Psoas muscle (tissue), 8 donors: ENCODE measurements around the gene TOX4. TPM values are rescaled to one million over a fixed set of nuclear protein-coding genes. Genes with fewer than 3 reads are reported as not detected.

ENCODE experiments used
- ATAC-seq, 4 donors: fragments of 200-7000 bp; cut with Tn5 transposase; one replicate each; pipeline ENCODE4 v1.9.1; 2020; ENCODE audit warnings: moderate library complexity in 3 of 4, mild to moderate bottlenecking in 2 of 4
- DNase-seq, 2 donors: peaks; one replicate each; pipeline ENCODE4 v3.0.0-alpha.2; 2020
- H3K27ac ChIP-seq: fragments of 200-600 bp; one replicate; pipeline ENCODE4 v1.8.0; 2022
- H3K27me3 ChIP-seq, 3 donors: fragments of 200-600 bp in 1 of 3; one replicate each; pipeline versions ENCODE4 v1.6.1 to v1.8.0; 2013 to 2022; ENCODE audit warnings: low read length in 2 of 3, mild to moderate bottlenecking in 2 of 3, moderate library complexity in 1 of 3; ENCODE audit not compliant: insufficient read depth in 3 of 3
- H3K36me3 ChIP-seq, 2 donors: fragments of 200-600 bp in 1 of 2; one replicate each; pipeline versions ENCODE4 v1.6.1 to v1.8.0; 2013 to 2022; ENCODE audit warnings: low read depth in 1 of 2, mild to moderate bottlenecking in 1 of 2, moderate library complexity in 1 of 2; ENCODE audit not compliant: insufficient read depth in 1 of 2
- H3K4me1 ChIP-seq: fragments of 200-600 bp; one replicate; pipeline ENCODE4 v1.8.0; 2022
- H3K4me3 ChIP-seq: fragments of 200-600 bp; one replicate; pipeline ENCODE4 v1.8.0; 2022; ENCODE audit warnings: mild to moderate bottlenecking
- H3K9me3 ChIP-seq: fragments of 200-600 bp; one replicate; pipeline ENCODE4 v1.8.0; 2022
- WGBS, 3 donors: extraction: QIAGEN DNeasy Blood & Tissue Kit; methylation state at CpG; one replicate each; pipeline versions ENCODE4 v1.1.6 to v1.1.7; 2013; 5-methylcytosine and 5-hydroxymethylcytosine counted together
- intact Hi-C, 2 donors: fragments of 100-400 bp; cut with DNase I; formaldehyde crosslinking; loops; one replicate each; pipeline versions ENCODE4 v1.11.0 to v1.14.2; 2022
- polyA plus RNA-seq, 3 donors: library from polyadenylated mRNA; stranded (reverse); fragments of 200-250 nt; gene quantifications; one replicate each; pipeline ENCODE4 v1.2.3, GENCODE V29; 2013
- total RNA-seq, 4 donors: library from RNA; stranded (reverse); fragmentation: NEBNext Ultra II Directional in 2 of 4; extraction: Animal tissue kit (Norgen Biotek cat#: 25700) in 2 of 4; gene quantifications; one replicate each; pipeline versions ENCODE4 v1.2.1 to v1.2.4, GENCODE V29; 2021 to 2023
- TF ChIP-seq, protein P1 (sequence below): fragments of 200-600 bp; IDR thresholded peaks from one replicate; pipeline ENCODE4 v1.8.0; 2022; ENCODE audit warnings: antibody characterized with exemption
- donor health status: healthy with polysubstance abuse.
- donor health status: DM: no; HTN: no; CAD: no; lungs with moderate emphysema.
- donor health status: Bipolar disorder and iron deficiency.
- donor health status: healthy.
- donor health status: DM: yes; HTN: yes; CAD: no.
- donor health status: DM: no; HTN: no; CAD: no.
- donor health status: DM: no; HTN: no; CAD: no.
- donor health status: DM: yes; HTN: yes; CAD: no.

TOX4 gene
- total and polyA plus RNA-seq, 7 donors: 37.0 to 146 (median 98.8) TPM

DNA sequence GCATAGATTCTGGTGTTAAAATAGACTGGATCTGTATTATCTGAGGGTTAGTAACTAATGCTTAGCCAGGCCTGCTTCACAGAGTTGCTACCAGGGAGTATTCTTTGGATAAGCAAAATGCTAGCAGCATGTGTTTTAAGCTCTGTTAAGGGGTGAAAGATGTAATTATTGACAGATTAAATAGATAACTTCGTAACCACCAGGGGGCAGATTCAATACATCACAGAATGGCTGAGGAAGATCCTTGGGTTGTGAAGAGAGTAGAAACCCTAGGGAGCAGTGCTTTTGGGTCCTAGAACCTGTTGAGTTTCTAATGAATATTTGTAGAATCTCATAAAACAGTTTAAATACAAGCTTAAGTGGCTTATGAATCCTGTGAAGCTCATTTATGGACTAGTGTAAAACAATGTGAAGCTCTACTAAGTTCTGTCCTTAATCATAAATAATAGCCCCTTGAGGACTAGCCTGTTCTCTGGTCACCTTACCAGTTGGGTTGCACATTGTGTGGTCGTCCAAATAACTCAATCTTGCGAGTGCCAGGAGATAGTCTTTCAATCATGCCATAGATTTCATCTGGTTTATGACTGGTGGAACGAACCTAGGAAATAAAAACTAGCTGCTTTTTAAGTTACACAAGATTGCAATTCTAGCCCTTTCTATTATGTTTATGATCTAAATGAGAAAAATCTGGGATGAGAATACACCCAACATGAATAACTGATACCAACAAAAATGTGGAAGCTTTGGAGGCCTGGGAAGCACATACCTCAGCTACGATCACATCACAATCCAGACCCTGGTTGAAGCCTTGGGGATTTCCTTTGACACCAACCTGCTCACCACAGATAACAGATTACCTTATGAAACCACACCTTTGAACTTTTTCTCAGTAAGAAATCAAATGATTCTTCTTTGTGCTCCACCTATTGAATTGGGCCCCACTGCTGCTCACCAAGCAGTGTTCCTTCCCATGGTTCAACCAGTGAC lies 21.8 kb downstream of the TOX4 start:
- Histone ChIP-seq H3K27ac (no peak overlapping the region), H3K4me1 (no peaks in the 10 kb centered on the region), H3K27me3 (no peaks in the 10 kb centered on the region), H3K36me3 (peaks cover 33 to 100% of the 10 kb centered on the region in 2 donors), H3K9me3 (no peaks in the 10 kb centered on the region), H3K4me3 (no peak overlapping the region)
- intact Hi-C loops: loop anchor here in 1 of 2 donors (5.0 kb wide), 1 partner anchor 58 kb away; no protein-coding TSS in a partner anchor
- WGBS, 3 donors: 49 to 65% (median 61%) methylated on average over 5 of the region's 5 CpGs
- TF ChIP-seq, protein P1, sequence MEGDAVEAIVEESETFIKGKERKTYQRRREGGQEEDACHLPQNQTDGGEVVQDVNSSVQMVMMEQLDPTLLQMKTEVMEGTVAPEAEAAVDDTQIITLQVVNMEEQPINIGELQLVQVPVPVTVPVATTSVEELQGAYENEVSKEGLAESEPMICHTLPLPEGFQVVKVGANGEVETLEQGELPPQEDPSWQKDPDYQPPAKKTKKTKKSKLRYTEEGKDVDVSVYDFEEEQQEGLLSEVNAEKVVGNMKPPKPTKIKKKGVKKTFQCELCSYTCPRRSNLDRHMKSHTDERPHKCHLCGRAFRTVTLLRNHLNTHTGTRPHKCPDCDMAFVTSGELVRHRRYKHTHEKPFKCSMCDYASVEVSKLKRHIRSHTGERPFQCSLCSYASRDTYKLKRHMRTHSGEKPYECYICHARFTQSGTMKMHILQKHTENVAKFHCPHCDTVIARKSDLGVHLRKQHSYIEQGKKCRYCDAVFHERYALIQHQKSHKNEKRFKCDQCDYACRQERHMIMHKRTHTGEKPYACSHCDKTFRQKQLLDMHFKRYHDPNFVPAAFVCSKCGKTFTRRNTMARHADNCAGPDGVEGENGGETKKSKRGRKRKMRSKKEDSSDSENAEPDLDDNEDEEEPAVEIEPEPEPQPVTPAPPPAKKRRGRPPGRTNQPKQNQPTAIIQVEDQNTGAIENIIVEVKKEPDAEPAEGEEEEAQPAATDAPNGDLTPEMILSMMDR: peak; percentile 44
- ATAC-seq (peak in 1 of 4 donors; percentile 45), DNase-seq (no peak)

DNA sequence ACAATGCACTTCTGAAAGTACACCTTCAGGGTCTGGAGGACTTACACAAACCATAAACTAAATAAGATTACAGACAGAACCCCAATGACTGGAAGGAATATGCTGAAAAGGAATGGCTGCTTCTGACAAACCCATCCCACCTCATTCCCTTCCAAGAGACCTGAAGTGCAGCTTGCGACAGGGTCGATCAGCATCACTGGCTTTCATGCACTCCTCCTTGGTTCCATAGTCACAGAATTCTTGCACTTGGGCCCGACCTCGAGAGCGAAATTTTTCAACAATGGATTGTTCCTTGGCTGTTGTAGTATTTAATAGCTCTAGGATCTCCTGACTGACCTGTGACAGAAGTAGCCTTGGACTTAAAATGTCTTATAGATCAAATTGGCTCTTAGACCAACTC lies 24.6 kb downstream of the TOX4 start:
- H3K4me3 ChIP-seq: no peak overlapping the region
- peaks cover 24 to 75% of the 10 kb centered on the region in 2 donors for H3K36me3 ChIP-seq
- no peaks in the 10 kb centered on the region for H3K4me1 ChIP-seq
- 89 to 93% (median 90%) methylated on average over 5 of the region's 5 CpGs for WGBS, 3 donors
- TF ChIP-seq, protein P1: no peak
- DNase-seq: no peak
- intact Hi-C loops: no loop called here
- H3K27me3 ChIP-seq: no peaks in the 10 kb centered on the region
- ATAC-seq: no peak
- no peak overlapping the region for H3K27ac ChIP-seq
- H3K9me3 ChIP-seq: no peaks in the 10 kb centered on the region

DNA sequence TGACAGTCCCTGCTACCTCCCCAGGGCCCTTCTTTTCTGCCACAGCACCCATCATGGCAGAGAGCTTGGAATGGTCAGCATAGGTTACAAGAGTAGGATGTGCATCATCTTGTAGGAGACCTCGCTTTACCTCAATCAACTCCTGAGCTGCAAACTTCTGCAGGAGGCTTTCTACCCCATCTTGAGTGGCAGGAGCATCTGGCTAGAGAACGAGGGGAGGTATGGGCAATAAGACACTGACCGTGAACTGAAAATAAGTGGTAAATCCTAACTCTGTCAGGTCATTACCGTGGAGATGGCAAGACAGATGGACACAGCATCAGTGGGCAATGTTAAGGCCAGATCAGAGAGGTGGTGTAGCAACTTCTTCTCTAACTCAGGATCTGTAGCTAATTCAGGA lies 26.4 kb downstream of the TOX4 start:
- ATAC-seq (no peak), DNase-seq (no peak)
- Histone ChIP-seq H3K36me3 (peaks cover 24 to 70% of the 10 kb centered on the region in 2 donors), H3K27me3 (no peaks in the 10 kb centered on the region), H3K27ac (no peak overlapping the region), H3K4me3 (no peak overlapping the region), H3K4me1 (no peaks in the 10 kb centered on the region), H3K9me3 (no peaks in the 10 kb centered on the region)
- TF ChIP-seq, protein P1: no peak
- intact Hi-C loops: no loop called here
- 48 to 63% (median 55%) methylated on average over 4 of the region's 4 CpGs for WGBS, 3 donors

DNA sequence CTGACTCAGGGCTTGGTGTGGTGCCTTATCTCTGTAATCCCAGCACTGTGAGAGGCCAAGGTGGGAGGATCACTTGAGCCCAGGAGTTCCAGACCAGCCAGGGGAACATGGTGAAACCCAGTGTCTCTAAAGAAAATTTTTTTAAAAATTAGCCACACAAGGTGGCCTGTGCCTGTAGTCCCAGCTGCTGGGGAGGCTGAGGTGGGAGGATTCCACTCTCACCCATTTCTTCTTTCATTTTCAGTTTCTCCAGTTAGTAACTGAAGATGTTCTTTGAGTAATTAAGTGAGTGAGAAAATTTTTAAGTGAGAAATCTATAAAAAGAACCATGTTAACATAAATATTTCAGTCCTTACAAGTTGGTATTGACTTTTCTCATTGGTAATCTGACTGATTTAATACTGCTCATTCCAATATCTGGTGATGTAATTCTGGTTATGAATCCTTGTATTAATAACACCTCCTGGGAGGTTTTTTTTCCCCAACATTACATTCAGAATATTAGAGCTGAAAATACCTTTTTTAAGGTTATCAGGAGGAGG lies 28.1 kb downstream of the TOX4 start:
- TF ChIP-seq, protein P1: no peak
- DNase-seq (no peak), ATAC-seq (no peak)
- no peaks in the 10 kb centered on the region for H3K27me3 ChIP-seq
- H3K4me3 ChIP-seq: no peak overlapping the region
- H3K9me3 ChIP-seq: no peaks in the 10 kb centered on the region
- H3K4me1 ChIP-seq: peaks cover 12% of the 10 kb centered on the region
- peaks cover 14 to 63% of the 10 kb centered on the region in 2 donors for H3K36me3 ChIP-seq
- intact Hi-C loops: no loop called here
- no peak overlapping the region for H3K27ac ChIP-seq
